IMR-90 (cell line): ENCODE results near the gene SFTPD. TPM values are rescaled to one million over a fixed set of nuclear protein-coding genes. Genes with fewer than 3 reads are reported as not detected.

Experiments
- ATAC-seq: fragments of 200-7000 bp; cut with Tn5 transposase; 2 replicates; pipeline ENCODE4 v1.9.1; 2020; ENCODE audit warnings: low read depth, mild to moderate bottlenecking, moderate library complexity
- BruUV-seq: library from RNA; stranded (reverse); fragments of 400-500 nt; replicated peaks from 2 replicates; lab custom pipeline; 2021; lab: Mats Ljungman, UMichigan
- CTCF ChIA-PET: fragments of 300-600 bp; formaldehyde crosslinking; extraction: SDS; loops from one replicate; lab custom pipeline; 2021; ENCODE audit warnings: antibody characterized with exemption; lab: Yijun Ruan, JAX
- POLR2A ChIA-PET: fragments of 300-600 bp; sonication (Branson Sonifier 250); formaldehyde crosslinking; loops from one replicate; lab custom pipeline; 2022; ENCODE audit warnings: antibody characterized with exemption; ENCODE audit not compliant: unreplicated experiment; lab: Charles Lee
- DNase-seq: peaks from one replicate; pipeline ENCODE4 v3.0.0; 2013
- H2AFZ ChIP-seq: replicated peaks from 2 replicates; pipeline ENCODE3; 2013; ENCODE audit warnings: low read length, mild to moderate bottlenecking; ENCODE audit not compliant: poor library complexity
- H2AK5ac ChIP-seq: 2 replicates; pipeline ENCODE4 v1.6.1; 2013; ENCODE audit warnings: low read depth, low read length, inconsistent platforms
- H2AK9ac ChIP-seq: replicated peaks from 2 replicates; pipeline ENCODE3; 2013; ENCODE audit warnings: mild to moderate bottlenecking, low read depth, low read length, moderate library complexity; ENCODE audit not compliant: poor library complexity
- H2BK120ac ChIP-seq: 2 replicates; pipeline ENCODE4 v1.6.1; 2013; ENCODE audit warnings: low read depth, low read length, inconsistent platforms
- H2BK15ac ChIP-seq: 3 replicates; pipeline ENCODE4 v1.6.1; 2013; ENCODE audit warnings: low read depth, low read length, inconsistent platforms
- H2BK20ac ChIP-seq: 2 replicates; pipeline ENCODE4 v1.6.1; 2013; ENCODE audit warnings: low read depth, mild to moderate bottlenecking, inconsistent platforms, low read length, moderate library complexity
- H2BK5ac ChIP-seq: 2 replicates; pipeline ENCODE4 v1.6.1; 2013; ENCODE audit warnings: mild to moderate bottlenecking, low read depth, low read length, inconsistent platforms; ENCODE audit not compliant: poor library complexity, severe bottlenecking
- H3K14ac ChIP-seq: replicated peaks from 2 replicates; pipeline ENCODE4 v1.6.1; 2013; ENCODE audit warnings: low read depth, low read length, inconsistent platforms
- H3K18ac ChIP-seq: 2 replicates; pipeline ENCODE4 v1.6.1; 2013; ENCODE audit warnings: low read depth, low read length, control low read depth
- H3K23ac ChIP-seq: 2 replicates; pipeline ENCODE4 v1.6.1; 2013; ENCODE audit warnings: low read depth, low read length, inconsistent platforms
- H3K27ac ChIP-seq: 2 replicates; pipeline ENCODE4 v1.5.1; 2013; ENCODE audit warnings: mild to moderate bottlenecking, control low read depth, low read length; ENCODE audit not compliant: insufficient read depth
- H3K27me3 ChIP-seq: 2 replicates; pipeline ENCODE4 v1.6.1; 2013; ENCODE audit warnings: low read length; ENCODE audit not compliant: control insufficient read depth, insufficient read depth
- H3K36me3 ChIP-seq: 2 replicates; pipeline ENCODE4 v1.6.1; 2013; ENCODE audit warnings: low read length, mixed read lengths; ENCODE audit not compliant: control insufficient read depth, insufficient read depth
- H3K4ac ChIP-seq: 2 replicates; pipeline ENCODE4 v1.6.1; 2013; ENCODE audit warnings: low read depth, low read length, inconsistent platforms
- H3K4me1 ChIP-seq: 2 replicates; pipeline ENCODE4 v1.6.1; 2013; ENCODE audit warnings: low read length, mixed read lengths; ENCODE audit not compliant: control insufficient read depth, insufficient read depth
- H3K4me2 ChIP-seq: 2 replicates; pipeline ENCODE4 v1.6.1; 2013; ENCODE audit warnings: low read depth, mild to moderate bottlenecking, control low read depth, low read length, moderate library complexity
- H3K4me3 ChIP-seq: 2 replicates; pipeline ENCODE4 v1.5.1; 2013; ENCODE audit warnings: low read depth, mild to moderate bottlenecking, control low read depth, low read length, moderate library complexity; ENCODE audit not compliant: insufficient read depth
- H3K56ac ChIP-seq: 2 replicates; pipeline ENCODE4 v1.6.1; 2013; ENCODE audit warnings: low read length, inconsistent platforms; ENCODE audit not compliant: insufficient read depth; ENCODE audit errors: extremely low read depth
- H3K79me1 ChIP-seq, 2 experiments: 2 replicates each; pipeline ENCODE4 v1.6.1; 2013; ENCODE audit warnings: low read length in 2 of 2, inconsistent platforms in 1 of 2, low read depth in 1 of 2
- H3K9ac ChIP-seq: 2 replicates; pipeline ENCODE4 v1.6.1; 2013; ENCODE audit warnings: low read depth, low read length, control low read depth
- H3K9me1 ChIP-seq: 2 replicates; pipeline ENCODE4 v1.6.1; 2013; ENCODE audit warnings: low read length, inconsistent platforms; ENCODE audit not compliant: insufficient read depth
- H3K9me3 ChIP-seq: 2 replicates; pipeline ENCODE4 v1.6.1; 2013; ENCODE audit warnings: low read length; ENCODE audit not compliant: control insufficient read depth, insufficient read depth
- H4K20me1 ChIP-seq: 2 replicates; pipeline ENCODE4 v1.6.1; 2013; ENCODE audit warnings: low read length, inconsistent platforms; ENCODE audit not compliant: insufficient read depth
- H4K5ac ChIP-seq: 2 replicates; pipeline ENCODE4 v1.6.1; 2013; ENCODE audit warnings: mild to moderate bottlenecking, low read depth, low read length, control low read depth
- H4K8ac ChIP-seq, 2 experiments: 2 replicates each; pipeline ENCODE4 v1.6.1; 2013; ENCODE audit warnings: low read depth in 2 of 2, low read length in 2 of 2, control low read depth in 1 of 2, inconsistent platforms in 1 of 2
- H4K91ac ChIP-seq: 2 replicates; pipeline ENCODE4 v1.6.1; 2013; ENCODE audit warnings: low read depth, low read length, inconsistent platforms; ENCODE audit not compliant: insufficient read depth
- BHLHE40 ChIP-seq: fragments of 150-350 bp; IDR thresholded peaks from 2 replicates; pipeline ENCODE4 v1.6.1; 2016; ENCODE audit warnings: mild to moderate bottlenecking, low read depth, low read length
- CEBPB ChIP-seq: IDR thresholded peaks from 2 replicates; pipeline ENCODE4 v1.6.1; 2012; ENCODE audit warnings: low read depth, low read length, improper control_type of control experiment
- CHD1 ChIP-seq: IDR thresholded peaks from 2 replicates; pipeline ENCODE4 v1.6.1; 2012; ENCODE audit warnings: low read depth, low read length, improper control_type of control experiment
- CTCF ChIP-seq: conservative IDR thresholded peaks from 2 replicates; pipeline ENCODE4 v1.5.1; 2012; ENCODE audit warnings: mild to moderate bottlenecking, low read depth, low read length, improper control_type of control experiment
- FOS ChIP-seq: fragments of 150-350 bp; IDR thresholded peaks from 2 replicates; pipeline ENCODE4 v1.6.1; 2016; ENCODE audit warnings: low read depth, low read length
- MAZ ChIP-seq: IDR thresholded peaks from 2 replicates; pipeline ENCODE4 v1.6.1; 2012; ENCODE audit warnings: low read depth, mild to moderate bottlenecking, low read length, improper control_type of control experiment, moderate library complexity, borderline replicate concordance
- POLR2A ChIP-seq: IDR thresholded peaks from 2 replicates; pipeline ENCODE4 v1.6.1; 2012; ENCODE audit warnings: mild to moderate bottlenecking, low read depth, low read length
- RAD21 ChIP-seq: IDR thresholded peaks from 2 replicates; pipeline ENCODE4 v1.6.1; 2012; ENCODE audit warnings: low read length, improper control_type of control experiment
- RCOR1 ChIP-seq: IDR thresholded peaks from 2 replicates; pipeline ENCODE4 v1.6.1; 2012; ENCODE audit warnings: mild to moderate bottlenecking, low read length, improper control_type of control experiment; ENCODE audit not compliant: insufficient replicate concordance
- RFX5 ChIP-seq: IDR thresholded peaks from 2 replicates; pipeline ENCODE4 v1.8.0; 2012; ENCODE audit warnings: low read depth, mild to moderate bottlenecking, low read length, moderate library complexity
- SMC3 ChIP-seq: fragments of 150-350 bp; IDR thresholded peaks from 2 replicates; pipeline ENCODE4 v1.6.1; 2016; ENCODE audit warnings: low read depth, mild to moderate bottlenecking, antibody characterized with exemption, low read length, moderate library complexity
- WGBS, 2 experiments: methylation state at CpG; one replicate each; pipeline versions ENCODE4 v1.1.5 to v1.1.7; 2013; ENCODE audit warnings: missing lambda C conversion rate in 2 of 2; ENCODE audit not compliant: insufficient read length in 1 of 2; ENCODE audit errors: extremely low coverage in 2 of 2; 5-methylcytosine and 5-hydroxymethylcytosine counted together
- dilution Hi-C: fragments of 300-500 bp; cut with HindIII; formaldehyde crosslinking; loops from one replicate; pipeline ENCODE4 v1.14.3; 2018; ENCODE audit warnings: low sequenced_read_pairs; ENCODE audit not compliant: unreplicated experiment
- in situ Hi-C: fragments of 300-500 bp; cut with MboI; formaldehyde crosslinking; loops from 3 replicates; pipeline ENCODE4 v1.14.3; 2019; ENCODE audit warnings: low sequenced_read_pairs, inconsistent platforms, mixed read lengths
- intact Hi-C: fragments of 100-400 bp; cut with micrococcal nuclease; formaldehyde crosslinking; loops from 2 replicates; pipeline ENCODE4 v1.10.0; 2022
- polyA plus RNA-seq, 3 experiments: library from polyadenylated mRNA; depleted of rRNA; stranded (reverse); fragments of >200 nt; gene quantifications; 2 replicates each; pipeline ENCODE4 v1.2.3, GENCODE V29; 2012; ENCODE audit warnings: low replicate concordance in 1 of 3
- total RNA-seq: library from RNA; depleted of rRNA; stranded (reverse); fragments of >200 nt; gene quantifications from 2 replicates; pipeline ENCODE4 v1.2.3, GENCODE V29; 2012
- TF ChIP-seq, protein P1 (sequence below): fragments of 150-350 bp; IDR thresholded peaks from 2 replicates; pipeline ENCODE4 v1.6.1; 2017; ENCODE audit warnings: mild to moderate bottlenecking, antibody characterized with exemption, low read length, low read depth

Gene SFTPD
- total and polyA plus RNA-seq, 2 of the 4 experiments (the other 2 are of a cell fraction): not detected

DNA sequence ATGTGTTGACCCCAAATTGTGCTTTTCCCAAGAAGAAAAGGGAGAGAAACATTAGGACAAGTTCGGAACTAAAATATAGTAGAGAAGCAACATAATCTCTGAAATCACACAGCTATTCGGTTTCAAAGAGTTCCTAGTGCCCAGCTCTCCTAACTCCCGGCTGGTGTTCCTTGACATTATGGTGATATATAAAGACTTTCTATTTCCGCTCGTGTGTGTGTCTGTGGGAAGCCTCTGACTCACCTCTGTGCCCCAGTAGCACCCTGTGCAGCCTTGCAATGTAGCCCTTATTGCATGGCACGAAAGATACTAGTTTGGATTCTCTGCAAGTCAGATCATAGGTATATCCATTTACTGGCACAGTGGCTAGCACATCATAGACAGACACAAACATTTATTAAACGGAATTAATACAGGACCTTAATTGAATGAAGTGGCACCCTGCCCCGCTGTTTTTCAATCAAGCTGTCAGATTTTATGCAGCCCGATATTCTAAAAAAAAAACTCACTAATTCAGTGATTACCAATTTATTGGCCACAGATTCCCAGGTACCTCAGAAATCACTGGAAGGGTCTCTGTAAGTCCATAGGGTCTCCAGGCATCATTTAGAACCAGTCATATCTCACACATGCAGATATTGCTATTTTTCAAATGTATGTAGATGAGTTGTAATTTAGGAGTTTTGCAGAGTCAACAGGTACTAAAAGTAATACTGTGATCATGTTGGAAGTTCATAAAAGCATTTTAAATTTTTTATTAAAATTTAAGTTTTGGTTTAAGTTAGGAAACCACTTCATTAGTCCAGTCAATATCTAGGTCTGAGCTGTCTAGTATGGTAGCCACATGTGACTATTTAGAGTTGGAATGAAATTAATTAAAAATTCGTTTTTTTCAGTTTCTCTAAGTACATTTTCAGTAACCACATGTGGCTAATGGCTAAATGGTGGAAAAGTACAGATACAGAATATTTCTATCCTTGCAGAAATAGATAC, 43.3 kb downstream of the SFTPD start (continued):
- TF ChIP-seq CEBPB: no peak

GRCh38 chr10:79904671-79905321, 44.1 kb downstream of the SFTPD start:
- Histone ChIP-seq H2BK120ac (peak overlapping the region; percentile 71), H3K27ac (peak overlapping the region; percentile 28), H2AK9ac (no peak overlapping the region), H2AK5ac (no peak overlapping the region), H4K8ac (peak overlapping the region; percentile 22 to 55; a peak in 3 of 4 replicates), H3K4me3 (peak overlapping the region; percentile 63), H3K9me1 (no peaks in the 10 kb centered on the region), H4K20me1 (no peaks in the 10 kb centered on the region), H2BK15ac (no peak overlapping the region), H3K23ac (0 out of 2 replicates have a peak overlapping the region, but pooled peaks have one; percentile 32), H3K36me3 (peaks cover 1% of the 10 kb centered on the region; the same call in 1 of the 2 replicates), H2BK20ac (no peak overlapping the region), H3K27me3 (no peaks in the 10 kb centered on the region), H4K91ac (peak overlapping the region; percentile 62), H3K56ac (no peak overlapping the region), H2BK5ac (no peak overlapping the region), H3K9me3 (no peaks in the 10 kb centered on the region), H3K9ac (peak overlapping the region; percentile 55), H3K18ac (peak overlapping the region; percentile 57; the same call in 1 of the 2 replicates), H3K4me2 (peak overlapping the region; percentile 86), H3K4me1 (no peaks in the 10 kb centered on the region), H2AFZ (peak overlapping the region; percentile 85), H3K14ac (peak overlapping the region; percentile 84), H4K5ac (peak overlapping the region; percentile 73; the same call in 1 of the 2 replicates), H3K4ac (peak overlapping the region; percentile 75), H3K79me1 (no peaks in the 10 kb centered on the region)
- peak; percentile 98 for ATAC-seq
- whole genome bisulfite sequencing, 2 experiments: 0% methylated on average over 8 of the region's 58 CpGs; no CpG with 5 or more reads in 1 of the 2 experiments
- CTCF ChIA-PET: no interaction called here
- peak; percentile 41 for DNase-seq
- in situ Hi-C loops: no loop called here
- dilution Hi-C loops: no loop called here
- POLR2A ChIA-PET: no interaction called here
- intact Hi-C loops: no loop called here
- BruUV-seq: no TSS peak
- TF ChIP-seq SMC3 (no peak), CHD1 (no peak), RCOR1 (no peak), RAD21 (no peak), FOS (no peak), BHLHE40 (no peak), MAZ (no peak), POLR2A (no peak), CTCF (no peak), RFX5 (no peak), CEBPB (no peak)
- TF ChIP-seq, protein P1, sequence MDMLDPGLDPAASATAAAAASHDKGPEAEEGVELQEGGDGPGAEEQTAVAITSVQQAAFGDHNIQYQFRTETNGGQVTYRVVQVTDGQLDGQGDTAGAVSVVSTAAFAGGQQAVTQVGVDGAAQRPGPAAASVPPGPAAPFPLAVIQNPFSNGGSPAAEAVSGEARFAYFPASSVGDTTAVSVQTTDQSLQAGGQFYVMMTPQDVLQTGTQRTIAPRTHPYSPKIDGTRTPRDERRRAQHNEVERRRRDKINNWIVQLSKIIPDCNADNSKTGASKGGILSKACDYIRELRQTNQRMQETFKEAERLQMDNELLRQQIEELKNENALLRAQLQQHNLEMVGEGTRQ: no peak
